OCI-LY1 (cell line): ENCODE measurements around the gene PDIA2.

Source experiments
- H2AFZ ChIP-seq: fragments of 200-600 bp; sonication (generic), shearing (Covaris generic); 2 replicates; pipeline ENCODE4 v1.6.0; 2014; ENCODE audit warnings: antibody characterized with exemption, mild to moderate bottlenecking, low read length
- H3F3A ChIP-seq: fragments of 200-600 bp; sonication (generic), shearing (Covaris generic); 2 replicates; pipeline ENCODE4 v1.6.0; 2014; ENCODE audit warnings: mild to moderate bottlenecking, antibody characterized with exemption, low read length, moderate library complexity; ENCODE audit not compliant: insufficient read depth
- H3K27ac ChIP-seq: fragments of 200-600 bp; sonication (generic); 2 replicates; pipeline ENCODE4 v1.5.1; 2014; ENCODE audit warnings: low read length, mixed run types, mild to moderate bottlenecking, low read depth; ENCODE audit not compliant: poor library complexity, severe bottlenecking
- H3K27me3 ChIP-seq: fragments of 200-600 bp; sonication (generic); 2 replicates; pipeline ENCODE4 v1.6.0; 2014; ENCODE audit warnings: antibody characterized with exemption, mild to moderate bottlenecking, low read length, moderate library complexity; ENCODE audit not compliant: insufficient read depth
- H3K36me3 ChIP-seq: fragments of 200-600 bp; sonication (generic); 2 replicates; pipeline ENCODE4 v1.6.1; 2014; ENCODE audit warnings: mild to moderate bottlenecking, antibody characterized with exemption, low read length, moderate library complexity, mixed read lengths; ENCODE audit not compliant: insufficient read depth
- H3K4me1 ChIP-seq: fragments of 200-600 bp; sonication (generic); 2 replicates; pipeline ENCODE4 v1.5.1; 2014; ENCODE audit warnings: mild to moderate bottlenecking, low read length, moderate library complexity; ENCODE audit not compliant: insufficient read depth, severe bottlenecking
- H3K4me2 ChIP-seq: fragments of 200-600 bp; sonication (generic), shearing (Covaris generic); 2 replicates; pipeline ENCODE4 v1.6.1; 2014; ENCODE audit warnings: low read length
- H3K4me3 ChIP-seq: fragments of 200-600 bp; sonication (generic); 2 replicates; pipeline ENCODE4 v1.5.1; 2014; ENCODE audit warnings: low read length, low read depth, mild to moderate bottlenecking, mixed read lengths; ENCODE audit not compliant: poor library complexity, severe bottlenecking
- H3K79me2 ChIP-seq: fragments of 200-600 bp; shearing (Covaris generic); 2 replicates; pipeline ENCODE4 v1.6.1; 2016; ENCODE audit warnings: mixed run types, low read length, mixed read lengths; ENCODE audit not compliant: insufficient read depth
- H3K9ac ChIP-seq: fragments of 200-600 bp; sonication (generic), shearing (Covaris generic); 2 replicates; pipeline ENCODE4 v1.6.1; 2014; ENCODE audit warnings: mild to moderate bottlenecking, low read length, mixed read lengths
- H3K9me2 ChIP-seq: fragments of 200-600 bp; sonication (generic), shearing (Covaris generic); 2 replicates; pipeline ENCODE4 v1.6.1; 2014; ENCODE audit warnings: low read depth, mild to moderate bottlenecking, low read length, mixed read lengths
- H3K9me3 ChIP-seq: fragments of 200-600 bp; shearing (Covaris generic); 2 replicates; pipeline ENCODE4 v1.6.1; 2014; ENCODE audit warnings: low read length, mixed read lengths
- H4K20me1 ChIP-seq: fragments of 200-600 bp; sonication (generic), shearing (Covaris generic); 2 replicates; pipeline ENCODE4 v1.6.0; 2016; ENCODE audit warnings: mild to moderate bottlenecking, low read length; ENCODE audit not compliant: insufficient read depth
- EZH2 ChIP-seq: fragments of 200-600 bp; sonication (generic), shearing (Covaris generic); IDR thresholded peaks from 2 replicates; pipeline ENCODE4 v1.8.0; 2017; ENCODE audit warnings: borderline replicate concordance, mixed run types, mild to moderate bottlenecking, antibody characterized with exemption, low read length, moderate library complexity, mixed read lengths
- TF ChIP-seq, protein P1 (sequence below): fragments of 200-600 bp; sonication (generic), shearing (Covaris generic); IDR thresholded peaks from 2 replicates; pipeline ENCODE4 v1.5.1; 2017; ENCODE audit warnings: mild to moderate bottlenecking, antibody characterized with exemption, low read length, moderate library complexity, mixed read lengths

The PDIA2 gene

DNA sequence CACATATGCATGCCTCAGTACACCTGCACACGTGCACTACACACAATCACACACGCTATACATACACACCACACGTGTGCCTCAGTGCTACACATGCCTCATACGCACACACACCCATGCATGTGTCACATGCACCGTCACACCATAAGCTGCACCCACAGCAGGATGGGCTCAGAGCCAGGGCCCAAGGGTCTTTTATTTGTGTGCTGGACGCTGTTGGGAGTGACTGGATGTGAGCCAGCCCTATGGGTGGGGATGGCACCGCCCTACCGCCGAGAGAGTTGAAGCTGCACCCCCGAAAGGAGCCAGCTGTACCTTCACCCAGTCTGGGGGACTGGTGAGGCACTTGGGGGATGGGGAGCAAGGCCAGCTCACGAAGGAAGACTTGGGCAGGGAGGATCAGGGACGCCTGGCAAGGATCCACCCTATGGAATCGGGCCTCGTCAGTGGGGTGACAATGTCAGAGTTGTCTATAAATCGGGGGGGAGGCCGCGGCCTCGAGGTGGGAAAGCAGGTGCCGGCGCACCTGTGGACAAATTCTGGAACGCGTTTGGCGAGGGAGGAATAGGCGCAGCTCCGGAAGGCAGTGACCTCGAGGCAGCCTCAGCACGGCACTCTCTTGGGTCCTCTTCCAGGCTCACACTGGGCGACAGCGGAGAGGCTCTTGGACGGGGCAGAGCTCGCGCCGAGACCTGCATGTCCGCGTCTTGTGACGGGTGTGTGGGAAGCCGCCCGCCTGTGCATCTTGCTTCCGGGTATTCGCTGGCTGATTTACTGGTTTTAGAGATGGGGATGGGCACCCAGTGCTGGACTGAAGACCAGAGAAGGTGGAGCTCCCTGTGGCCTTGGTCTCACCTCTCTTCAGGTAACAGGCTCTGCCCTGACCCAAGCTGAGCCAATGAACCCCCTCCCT, 14.6 kb upstream of the PDIA2 start:
- H3K9me2 ChIP-seq: no peaks in the 10 kb centered on the region
- no peak overlapping the region for H2AFZ ChIP-seq
- no peak overlapping the region for H3K4me3 ChIP-seq
- H3K27me3 ChIP-seq: peaks cover 9% of the 10 kb centered on the region; the same call in 1 of the 2 replicates
- H3K9me3 ChIP-seq: no peaks in the 10 kb centered on the region
- no peak overlapping the region for H3K27ac ChIP-seq
- no peaks in the 10 kb centered on the region for H3F3A ChIP-seq
- no peak overlapping the region for H3K9ac ChIP-seq
- H3K4me1 ChIP-seq: peaks cover 2% of the 10 kb centered on the region
- H3K79me2 ChIP-seq: no peaks in the 10 kb centered on the region
- no peak overlapping the region for H3K4me2 ChIP-seq
- no peaks in the 10 kb centered on the region; the same call in none of the 2 replicates for H3K36me3 ChIP-seq
- TF ChIP-seq, protein P1, sequence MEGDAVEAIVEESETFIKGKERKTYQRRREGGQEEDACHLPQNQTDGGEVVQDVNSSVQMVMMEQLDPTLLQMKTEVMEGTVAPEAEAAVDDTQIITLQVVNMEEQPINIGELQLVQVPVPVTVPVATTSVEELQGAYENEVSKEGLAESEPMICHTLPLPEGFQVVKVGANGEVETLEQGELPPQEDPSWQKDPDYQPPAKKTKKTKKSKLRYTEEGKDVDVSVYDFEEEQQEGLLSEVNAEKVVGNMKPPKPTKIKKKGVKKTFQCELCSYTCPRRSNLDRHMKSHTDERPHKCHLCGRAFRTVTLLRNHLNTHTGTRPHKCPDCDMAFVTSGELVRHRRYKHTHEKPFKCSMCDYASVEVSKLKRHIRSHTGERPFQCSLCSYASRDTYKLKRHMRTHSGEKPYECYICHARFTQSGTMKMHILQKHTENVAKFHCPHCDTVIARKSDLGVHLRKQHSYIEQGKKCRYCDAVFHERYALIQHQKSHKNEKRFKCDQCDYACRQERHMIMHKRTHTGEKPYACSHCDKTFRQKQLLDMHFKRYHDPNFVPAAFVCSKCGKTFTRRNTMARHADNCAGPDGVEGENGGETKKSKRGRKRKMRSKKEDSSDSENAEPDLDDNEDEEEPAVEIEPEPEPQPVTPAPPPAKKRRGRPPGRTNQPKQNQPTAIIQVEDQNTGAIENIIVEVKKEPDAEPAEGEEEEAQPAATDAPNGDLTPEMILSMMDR: no peak
- TF ChIP-seq EZH2: no peak
- H4K20me1 ChIP-seq: no peaks in the 10 kb centered on the region

GRCh38 chr16:269061-269796, 13.7 kb upstream of the PDIA2 start:
- Histone ChIP-seq H3K4me3 (no peak overlapping the region), H3K36me3 (no peaks in the 10 kb centered on the region; the same call in 1 of the 2 replicates), H3K9ac (no peak overlapping the region), H3K4me2 (no peak overlapping the region), H2AFZ (no peak overlapping the region), H3K9me3 (no peaks in the 10 kb centered on the region), H3K9me2 (no peaks in the 10 kb centered on the region), H3F3A (no peaks in the 10 kb centered on the region), H3K27me3 (peaks cover 9% of the 10 kb centered on the region; the same call in 1 of the 2 replicates), H3K4me1 (peaks cover 3% of the 10 kb centered on the region), H3K27ac (no peak overlapping the region), H3K79me2 (no peaks in the 10 kb centered on the region), H4K20me1 (no peaks in the 10 kb centered on the region)
- TF ChIP-seq EZH2: no peak
- TF ChIP-seq, protein P1: no peak

DNA sequence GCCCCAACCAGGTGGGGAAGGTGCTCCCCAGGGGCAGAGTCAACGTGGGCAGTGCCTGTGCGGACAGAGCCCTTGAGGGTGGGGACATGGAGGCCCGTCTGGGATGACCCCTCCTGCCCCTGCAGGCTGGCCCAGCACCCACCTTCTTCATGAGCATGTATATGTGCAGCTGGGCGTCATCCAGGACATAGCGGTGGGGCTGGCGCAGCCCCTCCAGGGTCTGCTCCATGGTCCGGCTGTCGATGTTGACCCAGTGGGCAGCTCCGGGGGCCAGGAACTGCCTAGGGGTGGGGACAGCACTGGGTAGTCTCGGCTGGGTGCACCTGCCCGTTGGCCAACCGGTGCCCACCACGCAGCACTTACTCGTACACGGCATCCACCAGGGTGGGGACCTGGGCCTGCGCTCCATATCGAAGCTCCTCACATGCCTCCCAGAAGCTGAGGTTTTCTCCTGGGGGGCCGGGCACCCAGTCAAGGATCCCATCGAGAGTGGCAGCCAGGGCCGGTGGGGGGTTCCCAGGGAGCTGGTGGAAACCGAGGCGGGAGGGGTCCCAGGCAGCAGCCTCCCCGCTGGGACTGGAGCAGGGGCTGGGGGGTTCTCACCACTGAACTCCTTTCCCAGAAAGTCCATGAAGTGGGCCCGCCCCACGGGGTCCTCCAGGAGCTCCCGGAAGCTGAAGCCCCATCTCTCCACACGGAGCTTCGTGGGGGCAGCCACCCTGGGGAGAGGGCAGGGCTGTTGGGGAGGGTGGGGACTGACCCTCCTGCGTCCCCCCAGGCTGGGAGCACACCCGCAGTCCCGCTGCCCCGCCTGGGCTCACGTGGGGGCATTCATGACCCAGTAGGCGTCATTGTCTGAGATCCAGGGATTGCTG, 12.3 kb upstream of the PDIA2 start:
- Histone ChIP-seq H3K79me2 (no peaks in the 10 kb centered on the region), H3K36me3 (no peaks in the 10 kb centered on the region), H3F3A (no peaks in the 10 kb centered on the region), H3K27me3 (peaks cover 9% of the 10 kb centered on the region; the same call in 1 of the 2 replicates), H3K27ac (no peak overlapping the region), H3K9me2 (no peaks in the 10 kb centered on the region), H3K4me1 (peaks cover 9% of the 10 kb centered on the region), H2AFZ (no peak overlapping the region), H4K20me1 (no peaks in the 10 kb centered on the region), H3K9me3 (no peaks in the 10 kb centered on the region), H3K4me2 (no peak overlapping the region), H3K9ac (no peak overlapping the region), H3K4me3 (no peak overlapping the region)
- TF ChIP-seq EZH2: no peak
- TF ChIP-seq, protein P1: no peak
